KBM-7 (cell line): ENCODE results near the gene HTR4.
"Not testable (repeated sequence)": the region's sequence is repeated elsewhere in the genome, so short reads cannot be mapped to it uniquely, and the experiment has no call there.

Source experiments
- DNase-seq: peaks from one replicate; pipeline ENCODE4 v3.0.0-alpha.2; 2015
- in situ Hi-C: fragments of 300-500 bp; cut with MboI; formaldehyde crosslinking; loops from 2 replicates; pipeline ENCODE4 v1.14.3; 2020; ENCODE audit warnings: low sequenced_read_pairs, low pct_unique_long_range_greater_than_20kb, mixed read lengths

The HTR4 gene

GRCh38 chr5:148492351-148492750 is 162.0 kb downstream of the HTR4 start:
- in situ Hi-C loops = no loop called here
- DNase-seq = no peak

GRCh38 chr5:148491793-148492184 is 162.5 kb downstream of the HTR4 start:
- no peak for DNase-seq
- in situ Hi-C loops = no loop called here

DNA sequence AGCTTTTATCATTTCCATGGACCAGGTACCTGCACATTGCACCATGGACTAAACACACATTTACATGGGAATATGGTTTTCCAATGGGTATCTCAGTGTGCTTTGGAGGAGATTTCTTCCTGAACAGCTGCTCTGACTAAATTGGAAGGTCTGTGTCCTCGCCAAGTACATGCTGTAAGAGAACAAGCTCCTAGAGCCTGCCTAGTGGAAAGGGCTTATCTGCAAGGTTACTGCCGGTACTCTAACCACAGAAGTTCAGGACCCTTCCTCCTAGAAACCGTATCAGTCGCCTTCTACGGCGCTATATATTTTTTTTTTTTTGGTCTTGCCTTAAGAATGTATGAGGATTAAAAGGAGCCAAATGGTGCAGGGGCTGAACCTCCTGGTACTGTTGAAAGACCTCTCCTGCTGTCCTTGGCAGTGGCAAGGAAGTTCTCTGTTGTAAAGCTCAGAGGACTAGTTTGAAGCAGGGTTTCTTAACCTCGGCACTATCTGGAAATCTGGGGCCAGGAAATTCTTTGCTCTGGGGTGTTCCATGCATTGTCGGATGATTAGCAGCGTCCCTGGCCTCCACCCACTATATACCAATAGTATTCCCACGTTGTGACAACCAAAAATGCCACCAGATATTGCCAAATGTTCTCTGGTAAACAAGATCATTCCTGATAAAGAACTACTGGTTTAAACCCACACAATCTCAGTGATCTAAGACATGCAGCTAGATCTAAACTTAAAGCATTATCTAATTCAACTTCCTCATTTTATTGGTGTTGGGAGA is 163.1 kb downstream of the HTR4 start:
- in situ Hi-C loops = no loop called here

GRCh38 chr5:148488757-148489156 is 165.6 kb downstream of the HTR4 start:
- in situ Hi-C loops = no loop called here
- DNase-seq = no peak

More for the DNA sequence above, 163.1 kb downstream of the HTR4 start:
- DNase-seq = peak; percentile 43

DNA sequence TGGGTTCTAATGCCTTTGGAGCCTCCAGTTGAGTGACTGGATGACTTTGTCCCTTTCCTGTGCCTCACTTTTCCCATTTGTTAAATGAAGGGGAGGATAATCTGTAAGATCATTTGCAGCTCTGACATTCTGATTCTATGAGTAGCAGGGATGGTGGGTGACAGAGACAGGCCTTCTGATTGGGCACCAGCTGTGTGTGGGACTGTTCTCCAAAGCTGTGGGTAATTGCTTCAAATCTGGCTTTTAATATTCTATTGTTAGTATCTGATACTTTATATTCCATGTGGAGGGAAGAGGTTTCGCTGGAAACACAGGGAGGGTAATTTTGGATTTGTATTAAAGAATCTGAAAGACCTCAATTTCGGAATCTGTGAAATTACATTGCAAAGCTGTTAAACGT is 167.9 kb downstream of the HTR4 start:
- in situ Hi-C loops = no loop called here
- DNase-seq = no peak

GRCh38 chr5:148484651-148485050 is 169.7 kb downstream of the HTR4 start:
- in situ Hi-C loops = no loop called here

GRCh38 chr5:148483750-148484149 is 170.6 kb downstream of the HTR4 start:
- no peak for DNase-seq
- in situ Hi-C loops = no loop called here

More at GRCh38 chr5:148484651-148485050, 169.7 kb downstream of the HTR4 start:
- DNase-seq = no peak

GRCh38 chr5:148482697-148483462 is 171.4 kb downstream of the HTR4 start:
- in situ Hi-C loops = no loop called here
- peak; percentile 66 for DNase-seq

DNA sequence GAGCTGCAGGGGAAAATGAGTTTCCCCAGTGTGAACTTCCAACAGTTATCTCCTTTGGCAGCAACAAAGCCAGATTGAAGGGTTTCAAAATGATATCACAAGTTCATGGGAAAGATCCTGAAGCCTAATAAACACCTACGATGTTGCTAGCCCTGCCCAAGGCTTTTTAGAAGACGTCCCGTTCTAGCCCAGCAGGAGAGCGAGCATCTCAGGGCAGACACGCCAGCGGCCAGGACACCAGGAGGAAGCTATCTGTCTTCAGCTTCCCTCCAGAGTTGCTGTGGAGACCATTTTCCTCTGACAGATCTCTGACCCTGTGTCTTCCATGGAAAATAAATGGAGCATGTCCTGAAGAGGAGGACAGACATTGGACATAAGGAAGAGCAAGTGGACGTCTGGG is 172.1 kb downstream of the HTR4 start:
- in situ Hi-C loops = no loop called here
- no peak for DNase-seq

- DNase-seq = no peak
- in situ Hi-C loops = no loop called here
Observed at GRCh38 chr5:148477429-148477828, 176.9 kb downstream of the HTR4 start.

DNA sequence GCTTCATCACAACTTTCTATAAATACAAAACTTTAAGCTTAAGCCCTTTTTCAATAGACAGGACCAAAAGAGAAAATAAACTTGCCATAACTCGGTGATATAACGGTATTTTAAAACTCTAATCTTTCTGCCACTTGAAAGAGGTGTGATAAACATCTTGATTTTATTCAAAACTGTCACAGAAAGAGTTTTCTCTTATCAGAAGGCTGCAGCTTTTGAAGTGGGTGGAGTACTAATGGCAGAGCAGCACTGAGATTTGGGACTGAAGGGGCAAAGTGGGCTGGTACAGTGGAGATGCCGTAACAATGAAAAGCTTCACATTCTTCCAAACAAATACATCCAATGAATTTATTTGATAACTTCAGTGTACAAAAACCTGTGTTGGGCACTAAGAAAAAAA is 178.0 kb downstream of the HTR4 start:
- no peak for DNase-seq
- in situ Hi-C loops = no loop called here

GRCh38 chr5:148474025-148474511 is 180.3 kb downstream of the HTR4 start:
- in situ Hi-C loops = no loop called here
- DNase-seq = no peak

GRCh38 chr5:148471379-148471778 is 182.9 kb downstream of the HTR4 start:
- no peak for DNase-seq
- in situ Hi-C loops = no loop called here

DNA sequence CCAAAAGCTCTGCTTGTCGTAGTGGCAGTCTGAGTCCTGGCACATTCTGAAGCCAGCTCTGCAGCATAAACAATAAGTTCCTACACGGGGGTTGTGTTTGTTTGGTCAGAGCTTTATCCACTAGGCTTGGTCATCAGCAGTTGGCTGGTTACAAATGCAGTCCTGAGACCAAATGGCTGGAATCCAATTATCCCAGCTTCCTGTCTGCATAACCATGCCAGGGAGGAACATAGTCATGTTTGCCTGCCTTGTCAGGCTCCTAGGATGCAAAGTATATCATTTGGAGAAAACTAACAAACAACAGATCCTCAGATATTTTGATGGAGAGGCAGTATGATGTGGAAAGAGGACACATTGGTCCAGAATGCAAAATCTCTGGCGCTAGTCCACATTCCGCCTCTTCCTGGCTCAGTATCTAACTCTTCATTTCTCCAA is 184.8 kb downstream of the HTR4 start:
- DNase-seq = no peak
- in situ Hi-C loops = no loop called here

DNA sequence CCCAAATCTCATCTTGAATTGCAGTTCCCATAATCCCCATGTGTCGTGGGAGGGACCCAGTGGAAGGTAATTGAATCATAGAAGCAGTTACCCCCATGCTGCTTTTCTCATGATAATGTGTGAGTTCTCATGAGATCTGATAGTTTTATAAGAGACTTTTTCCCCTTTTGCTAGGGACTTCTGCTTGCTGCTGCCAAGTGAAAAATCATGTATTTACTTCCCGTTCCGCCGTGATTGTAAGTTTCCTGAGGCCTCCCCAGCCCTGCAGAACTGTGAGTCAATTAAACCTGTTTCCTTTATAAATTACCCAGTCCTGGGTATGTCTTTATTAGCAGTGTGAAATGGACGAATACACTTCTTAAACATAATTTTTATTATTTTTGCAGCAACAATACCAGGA is 185.6 kb downstream of the HTR4 start:
- in situ Hi-C loops, DNase-seq: not testable (repeated sequence)

DNA sequence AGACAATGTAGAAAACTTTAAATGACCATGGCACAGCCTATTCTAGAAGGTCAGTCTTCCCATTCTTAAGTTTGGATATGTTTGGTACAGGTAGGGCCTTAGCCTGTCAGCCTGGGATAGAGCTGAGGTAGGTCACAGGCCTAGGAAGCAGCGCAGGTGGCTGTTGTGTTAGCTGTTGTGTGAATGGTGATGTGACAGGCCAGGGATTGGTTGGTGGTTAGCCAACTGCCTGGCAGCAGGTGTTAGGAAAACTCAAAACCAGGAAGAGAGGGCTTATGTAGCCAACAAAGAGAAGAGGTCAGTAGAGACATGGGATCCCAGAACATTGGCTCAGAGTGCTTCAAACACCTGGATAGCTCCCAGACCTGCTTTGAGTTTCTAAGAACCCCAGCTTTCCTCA is 186.4 kb downstream of the HTR4 start:
- in situ Hi-C loops = no loop called here
- no peak for DNase-seq

DNA sequence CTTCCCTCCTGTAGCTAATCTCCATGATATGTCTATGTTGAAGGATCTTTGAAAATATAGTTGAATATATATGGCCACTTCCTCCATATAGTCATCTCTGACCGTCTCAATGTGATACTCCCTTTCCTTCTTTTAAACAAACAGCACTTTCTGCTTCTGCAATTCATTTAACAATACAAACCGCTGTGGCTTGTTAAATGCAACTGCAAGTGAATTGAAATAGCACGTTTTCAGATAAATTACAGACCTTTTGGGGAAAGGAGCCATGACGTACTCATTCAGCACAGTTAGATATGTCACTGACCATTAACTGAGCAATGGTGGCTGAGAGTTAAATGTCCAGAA is 188.1 kb downstream of the HTR4 start:
- DNase-seq = no peak
- in situ Hi-C loops = no loop called here

DNA sequence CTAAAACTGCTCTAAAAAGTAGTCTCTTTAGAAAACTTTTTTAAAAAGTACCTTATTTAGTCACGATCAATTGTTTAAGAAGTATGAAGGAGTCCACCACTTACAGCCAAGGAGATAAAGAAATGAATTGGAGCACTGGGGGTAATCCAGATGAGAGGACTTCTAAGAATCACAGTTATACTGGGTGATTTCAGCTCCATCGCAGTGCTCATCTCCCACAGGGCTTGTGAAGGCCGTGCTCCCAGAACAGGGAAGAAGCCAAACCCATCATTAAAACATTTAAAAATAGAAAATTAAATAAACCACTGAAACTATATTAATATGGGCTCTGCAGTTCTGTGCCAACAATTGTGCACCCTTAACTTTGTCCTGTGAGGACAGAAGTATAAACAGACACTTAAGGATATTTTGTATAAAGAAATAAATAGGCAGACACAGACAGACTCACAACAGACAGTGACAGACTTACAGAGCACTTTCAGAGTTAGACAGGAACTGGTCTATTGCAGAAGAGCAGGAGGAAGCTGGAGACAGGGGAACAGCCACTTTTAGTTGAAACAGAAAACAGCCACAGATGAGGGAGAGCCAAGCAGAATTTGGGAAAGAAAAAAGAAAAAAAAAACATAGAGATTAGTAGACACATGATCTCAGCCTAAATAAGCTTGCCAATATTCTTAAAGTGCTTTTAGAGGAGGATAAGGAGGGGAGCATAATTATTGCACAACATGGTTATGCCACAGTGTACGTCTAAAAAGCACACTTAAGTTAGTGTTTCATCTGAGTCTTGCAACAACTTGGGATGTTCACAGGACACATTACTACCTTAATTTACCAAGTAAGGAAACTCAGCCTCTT is 188.7 kb downstream of the HTR4 start:
- in situ Hi-C loops = no loop called here
- DNase-seq = no peak

DNA sequence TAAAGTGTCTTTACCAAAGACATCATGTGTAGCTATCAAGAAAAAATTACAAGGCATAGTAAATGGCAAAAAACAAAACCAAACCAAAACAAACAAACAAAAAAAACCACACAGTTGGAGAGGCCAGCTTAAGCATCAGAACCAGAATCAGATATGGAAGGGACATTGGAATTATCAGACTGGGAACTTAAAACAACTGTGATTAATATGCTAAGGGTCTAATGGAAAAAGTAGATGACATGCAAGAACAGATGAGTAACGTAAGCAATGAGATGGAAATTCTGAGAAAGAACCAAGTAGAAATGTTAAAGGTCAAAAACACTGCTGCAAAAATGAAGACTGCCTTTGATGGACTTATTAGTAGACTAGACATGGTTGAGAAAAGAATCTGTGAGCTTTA is 194.7 kb downstream of the HTR4 start:
- no peak for DNase-seq
- in situ Hi-C loops = no loop called here
